ENCODE results near the gene ARL15. TPM values are rescaled to one million over a fixed set of nuclear protein-coding genes. Genes with fewer than 3 reads are reported as not detected.
A peak's percentile ranks its signal among the peaks of the same experiment; 100 is the strongest.

ARL15 gene
- total and polyA plus RNA-seq, 2 donors (not counting 1 experiment from before 2014, with no cell fraction given), result 5.8 to 20.5 TPM

DNA sequence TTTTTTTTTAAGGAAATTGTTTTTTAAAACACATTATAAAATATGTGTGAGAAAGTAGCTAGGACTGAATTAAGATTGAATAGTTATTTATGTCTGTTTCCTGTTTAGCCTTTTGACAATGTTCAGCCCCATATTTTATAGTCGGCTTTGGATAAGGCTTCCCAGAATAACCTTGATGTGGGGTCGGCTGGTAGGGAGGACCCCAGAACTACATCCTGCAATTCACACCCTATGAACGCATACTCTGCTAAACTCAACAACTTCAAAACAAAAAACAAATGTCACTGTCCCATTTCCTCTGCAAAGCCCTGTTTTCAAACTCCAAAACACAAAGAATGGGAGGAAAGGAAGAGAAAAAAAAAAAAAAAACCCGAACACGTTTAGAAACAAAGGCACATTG is 63.1 kb downstream of the ARL15 start:
- DNase-seq, result no peak
- H3K27ac ChIP-seq (ENCODE audit: low read length in 2 of 2), result no peak overlapping the region
- H3K79me2 ChIP-seq (ENCODE audit: control insufficient read depth, insufficient read depth, low read length), result peaks cover 25% of the 10 kb centered on the region
- H3K9ac ChIP-seq (ENCODE audit: low read length), result no peak overlapping the region
- no peaks in the 10 kb centered on the region for H3K27me3 ChIP-seq (replicated peaks in 1 of 4; ENCODE audit: control extremely low read depth in 1 of 4, control insufficient read depth in 3 of 4, insufficient read depth in 4 of 4, low read length in 3 of 4)
- intact Hi-C loops (cut with micrococcal nuclease), result no loop called here
- no peak overlapping the region for H3K4me3 ChIP-seq (ENCODE audit: control extremely low read depth in 1 of 5, extremely low read depth in 1 of 5, insufficient read depth in 1 of 5, low read depth in 2 of 5, low read length in 4 of 5)
- Mint-ChIP-seq H3K4me3 (no peak overlapping the region), H3K27ac (no peak overlapping the region), H3K27me3 (no peaks in the 10 kb centered on the region), H3K9me3 (ENCODE audit: insufficient read depth) (no peaks in the 10 kb centered on the region), H3K4me1 (peaks cover 10% of the 10 kb centered on the region)
- peaks cover 17% of the 10 kb centered on the region for H4K20me1 ChIP-seq (ENCODE audit: control insufficient read depth, insufficient read depth, low read length, poor library complexity, severe bottlenecking)
- no peak overlapping the region for H3K4me2 ChIP-seq (replicated peaks; ENCODE audit: low read depth, low read length, poor library complexity, severe bottlenecking)
- peaks cover 9 to 13% of the 10 kb centered on the region in 2 donors for H3K4me1 ChIP-seq (ENCODE audit: control insufficient read depth in 2 of 2, insufficient read depth in 2 of 2, low read length in 2 of 2)
- ATAC-seq (ENCODE audit: low read depth), result no peak
- no CpG with 5 or more reads among the region's 5 CpGs for WGBS (ENCODE audit: insufficient coverage)
- H2AFZ ChIP-seq (ENCODE audit: insufficient read depth, low read depth, low read length, poor library complexity, severe bottlenecking), result no peak overlapping the region
- POLR2A ChIA-PET, result no interaction called here
- no peaks in the 10 kb centered on the region for H3K9me3 ChIP-seq (ENCODE audit: control extremely low read depth in 1 of 3, control insufficient read depth in 2 of 3, insufficient read depth in 1 of 3, low read length in 2 of 3)
- CTCF ChIA-PET, result interaction anchor here (0.7 to 2.3 kb wide), 6 partner anchors 19 to 1035 kb away, joined by 3 to 5 read pairs (median 4); no protein-coding TSS in a partner anchor
- no peaks in the 10 kb centered on the region for H3K36me3 ChIP-seq (replicated peaks in 1 of 2; ENCODE audit: control extremely low read depth in 1 of 2, control insufficient read depth in 1 of 2, extremely low read depth in 1 of 2, insufficient read depth in 2 of 2, low read length in 1 of 2)
- TF ChIP-seq EZH2 (IDR thresholded peaks at IDR 0.05; ENCODE audit: borderline replicate concordance, insufficient read depth, low read depth, low read length, poor library complexity, severe bottlenecking), result no peak
- TF ChIP-seq, protein P1, sequence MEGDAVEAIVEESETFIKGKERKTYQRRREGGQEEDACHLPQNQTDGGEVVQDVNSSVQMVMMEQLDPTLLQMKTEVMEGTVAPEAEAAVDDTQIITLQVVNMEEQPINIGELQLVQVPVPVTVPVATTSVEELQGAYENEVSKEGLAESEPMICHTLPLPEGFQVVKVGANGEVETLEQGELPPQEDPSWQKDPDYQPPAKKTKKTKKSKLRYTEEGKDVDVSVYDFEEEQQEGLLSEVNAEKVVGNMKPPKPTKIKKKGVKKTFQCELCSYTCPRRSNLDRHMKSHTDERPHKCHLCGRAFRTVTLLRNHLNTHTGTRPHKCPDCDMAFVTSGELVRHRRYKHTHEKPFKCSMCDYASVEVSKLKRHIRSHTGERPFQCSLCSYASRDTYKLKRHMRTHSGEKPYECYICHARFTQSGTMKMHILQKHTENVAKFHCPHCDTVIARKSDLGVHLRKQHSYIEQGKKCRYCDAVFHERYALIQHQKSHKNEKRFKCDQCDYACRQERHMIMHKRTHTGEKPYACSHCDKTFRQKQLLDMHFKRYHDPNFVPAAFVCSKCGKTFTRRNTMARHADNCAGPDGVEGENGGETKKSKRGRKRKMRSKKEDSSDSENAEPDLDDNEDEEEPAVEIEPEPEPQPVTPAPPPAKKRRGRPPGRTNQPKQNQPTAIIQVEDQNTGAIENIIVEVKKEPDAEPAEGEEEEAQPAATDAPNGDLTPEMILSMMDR (IDR thresholded peaks at IDR 0.05), result no peak

DNA sequence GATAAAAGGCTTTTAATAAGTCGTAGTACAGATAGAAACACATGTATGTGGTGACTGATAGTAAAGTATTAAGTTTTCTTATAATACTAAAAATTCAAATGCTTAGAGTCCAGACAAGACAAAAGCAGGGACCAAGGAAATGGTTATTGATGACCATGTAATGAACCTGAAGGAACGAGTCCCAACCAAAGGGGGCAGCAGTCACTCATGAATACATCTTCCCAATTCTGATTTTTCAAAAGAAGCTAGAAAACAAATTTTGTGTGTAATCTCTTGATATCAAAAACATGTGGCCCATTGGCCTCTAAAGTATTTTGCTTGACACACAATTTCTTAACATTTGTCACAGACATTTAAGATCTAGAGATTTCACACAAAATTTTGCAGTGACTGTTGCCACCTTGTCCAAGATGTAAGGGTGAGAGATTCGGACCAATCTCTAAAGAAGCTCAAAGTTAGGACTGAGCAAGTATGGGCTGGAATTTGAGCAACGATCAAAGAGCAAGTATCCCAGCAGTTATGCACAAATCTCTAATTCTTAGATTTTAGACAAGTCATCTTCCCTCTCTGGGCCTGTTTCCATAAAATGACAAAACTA is 66.8 kb downstream of the ARL15 start:
- POLR2A ChIA-PET, result no interaction called here
- Mint-ChIP-seq H3K4me1 (peaks cover 2% of the 10 kb centered on the region), H3K27me3 (no peaks in the 10 kb centered on the region), H3K9me3 (ENCODE audit: insufficient read depth) (no peaks in the 10 kb centered on the region), H3K4me3 (no peak overlapping the region), H3K27ac (no peak overlapping the region)
- ATAC-seq (ENCODE audit: low read depth) (no peak), DNase-seq (peak; percentile 43)
- Histone ChIP-seq H4K20me1 (ENCODE audit: control insufficient read depth, insufficient read depth, low read length, poor library complexity, severe bottlenecking) (peaks cover 17% of the 10 kb centered on the region), H3K9me3 (ENCODE audit: control extremely low read depth in 1 of 3, control insufficient read depth in 2 of 3, insufficient read depth in 1 of 3, low read length in 2 of 3) (no peaks in the 10 kb centered on the region), H3K79me2 (ENCODE audit: control insufficient read depth, insufficient read depth, low read length) (peaks cover 42% of the 10 kb centered on the region), H3K9ac (ENCODE audit: low read length) (no peak overlapping the region), H3K27me3 (replicated peaks in 1 of 4; ENCODE audit: control extremely low read depth in 1 of 4, control insufficient read depth in 3 of 4, insufficient read depth in 4 of 4, low read length in 3 of 4) (no peaks in the 10 kb centered on the region), H3K4me2 (replicated peaks; ENCODE audit: low read depth, low read length, poor library complexity, severe bottlenecking) (no peak overlapping the region), H3K27ac (ENCODE audit: low read length in 2 of 2) (no peak overlapping the region), H2AFZ (ENCODE audit: insufficient read depth, low read depth, low read length, poor library complexity, severe bottlenecking) (no peak overlapping the region), H3K4me1 (ENCODE audit: control insufficient read depth in 2 of 2, insufficient read depth in 2 of 2, low read length in 2 of 2) (no peaks in the 10 kb centered on the region), H3K36me3 (replicated peaks in 1 of 2; ENCODE audit: control extremely low read depth in 1 of 2, control insufficient read depth in 1 of 2, extremely low read depth in 1 of 2, insufficient read depth in 2 of 2, low read length in 1 of 2) (no peaks in the 10 kb centered on the region), H3K4me3 (ENCODE audit: control extremely low read depth in 1 of 5, extremely low read depth in 1 of 5, insufficient read depth in 1 of 5, low read depth in 2 of 5, low read length in 4 of 5) (no peak overlapping the region)
- CTCF ChIA-PET, result interaction anchor here (0.8 to 3.0 kb wide), 12 partner anchors 9 to 623 kb away, joined by 3 to 30 read pairs (median 8); partner anchors contain the start of gene SNX18
- TF ChIP-seq EZH2 (IDR thresholded peaks at IDR 0.05; ENCODE audit: borderline replicate concordance, insufficient read depth, low read depth, low read length, poor library complexity, severe bottlenecking), result no peak
- TF ChIP-seq, protein P1 (IDR thresholded peaks at IDR 0.05), result peak; percentile 71
- WGBS (ENCODE audit: insufficient coverage), result 100% methylated on average over 1 of the region's 4 CpGs
- intact Hi-C loops (cut with micrococcal nuclease), result loop anchor here (1.0 to 2.0 kb wide), 3 partner anchors 47 to 245 kb away; no protein-coding TSS in a partner anchor

Data from B cell (primary cell).